GM12878 (cell line): ENCODE data around the gene ZNF592.

Experiments
- CTCF ChIP-seq, 3 experiments: IDR thresholded peaks in 2 of 3; conservative IDR thresholded peaks in 1 of 3; 2 replicates each; pipeline ENCODE4 v1.5.1; 2011; ENCODE audit warnings: low read depth in 3 of 3, low read length in 3 of 3, mild to moderate bottlenecking in 3 of 3, control low read depth in 2 of 3, moderate library complexity in 2 of 3, inconsistent platforms in 1 of 3, mixed read lengths in 1 of 3; ENCODE audit not compliant: control insufficient read depth in 2 of 3, insufficient read depth in 1 of 3; ENCODE audit errors: extremely low read depth in 1 of 3
- EGR1 ChIP-seq, 2 experiments: IDR thresholded peaks; 1 replicate in 1 of 2; 2 replicates in 1 of 2; pipeline ENCODE4 v1.6.1; 2011 to 2012; ENCODE audit warnings: low read depth in 2 of 2, low read length in 2 of 2, borderline replicate concordance in 1 of 2, mild to moderate bottlenecking in 1 of 2, moderate library complexity in 1 of 2
- GATAD2B ChIP-seq: fragments of 450-650 bp; conservative IDR thresholded peaks from 2 replicates; pipeline ENCODE4 v1.6.1; 2017; ENCODE audit warnings: low read depth, mild to moderate bottlenecking, moderate library complexity
- MYC ChIP-seq: IDR thresholded peaks from 2 replicates; pipeline ENCODE4 v1.6.1; 2011; ENCODE audit warnings: mild to moderate bottlenecking, low read length, moderate library complexity, inconsistent platforms; ENCODE audit not compliant: insufficient read depth, insufficient replicate concordance, insufficient read length, severe bottlenecking
- SRF ChIP-seq, 2 experiments: IDR thresholded peaks; 2 replicates each; pipeline ENCODE4 v1.6.1; 2011; ENCODE audit warnings: low read depth in 2 of 2, low read length in 2 of 2, mild to moderate bottlenecking in 1 of 2, moderate library complexity in 1 of 2
- TBL1XR1 ChIP-seq: IDR thresholded peaks from 2 replicates; pipeline ENCODE4 v1.6.1; 2012; ENCODE audit warnings: low read depth, low read length, improper control_type of control experiment
- ZNF207 ChIP-seq: fragments of 450-650 bp; IDR thresholded peaks from 2 replicates; pipeline ENCODE4 v1.6.1; 2014; ENCODE audit warnings: antibody characterized with exemption, mild to moderate bottlenecking, borderline replicate concordance
- ZNF274 ChIP-seq: IDR thresholded peaks from one replicate; pipeline ENCODE4 v1.8.0; 2011; ENCODE audit not compliant: insufficient read length, insufficient read depth

- TF ChIP-seq ZNF207 (no peak), SRF (IDR thresholded peaks at IDR 0.05; ENCODE audit: low read depth in 2 of 2, low read length in 2 of 2) (no peak), CTCF (IDR thresholded peaks at IDR 0.05 in 2 of 3, conservative IDR thresholded peaks at IDR 0.05 in 1 of 3; ENCODE audit: control insufficient read depth in 2 of 3, extremely low read depth in 1 of 3, insufficient read depth in 1 of 3, low read depth in 3 of 3, low read length in 3 of 3) (no peak), EGR1 (IDR thresholded peaks at IDR 0.05; ENCODE audit: borderline replicate concordance in 1 of 2, low read depth in 2 of 2, low read length in 2 of 2) (no peak), MYC (no peak), GATAD2B (no peak), ZNF274 (no peak), TBL1XR1 (no peak)
Measured at GRCh38 chr15:84852212-84852611, 103.8 kb downstream of the ZNF592 start.
